Measurements from ENCODE around the gene GARNL3.

The GARNL3 gene

GRCh38 chr9:127351182-127352166, 86.9 kb downstream of the GARNL3 start (continued):
- no peak for TF ChIP-seq ZBTB11 (tag by site-specific recombination; conservative IDR thresholded peaks at IDR 0.05; ENCODE audit: low read depth)
- no peak for TF ChIP-seq BCL11B (tag by site-specific recombination; IDR thresholded peaks at IDR 0.05; ENCODE audit: low read depth)
- no peak for TF ChIP-seq ZNF292 (tag by site-specific recombination; IDR thresholded peaks at IDR 0.05; ENCODE audit: borderline replicate concordance, low read depth)
- no peak for TF ChIP-seq ZNF112 (tag by site-specific recombination; IDR thresholded peaks at IDR 0.05)

- H3K36me3 ChIP-seq (ENCODE audit: control insufficient read depth in 2 of 2, insufficient read depth in 1 of 2, low read length in 2 of 2), result peaks cover 0 to 28% of the 10 kb centered on the region in 2 experiments; a peak in 2 of 3 replicates
- no peak overlapping the region for H3K4me3 ChIP-seq (ENCODE audit: low read depth, low read length)
- H3K27ac ChIP-seq (ENCODE audit: extremely low read depth, low read depth, low read length), result no peak overlapping the region
- ChIA-PET CTCF (no interaction called here), POLR2A (interaction anchor here (0.8 kb wide), 1 partner anchor 43 kb away, joined by 3 read pairs; the partner anchor contains the start of gene SLC2A8)
- TF ChIP-seq GLIS2 (tag by site-specific recombination; IDR thresholded peaks at IDR 0.05), result no peak
- TF ChIP-seq SP3 (tag by site-specific recombination; IDR thresholded peaks at IDR 0.05), result no peak
- TF ChIP-seq ZNF398 (tag by site-specific recombination; IDR thresholded peaks at IDR 0.05), result no peak
- TF ChIP-seq TSHZ1 (tag by site-specific recombination; IDR thresholded peaks at IDR 0.05; ENCODE audit: borderline replicate concordance), result no peak
- no peak for TF ChIP-seq ZBTB48 (tag by site-specific recombination; IDR thresholded peaks at IDR 0.05)
- no peak for TF ChIP-seq ZNF350 (tag by site-specific recombination; IDR thresholded peaks at IDR 0.05)
- TF ChIP-seq ZNF701 (tag by site-specific recombination; IDR thresholded peaks at IDR 0.05), result no peak
- no peak for TF ChIP-seq ZNF292 (tag by site-specific recombination; IDR thresholded peaks at IDR 0.05; ENCODE audit: borderline replicate concordance, low read depth)
- TF ChIP-seq ZNF548 (tag by site-specific recombination; IDR thresholded peaks at IDR 0.05), result no peak
- TF ChIP-seq ZNF302 (tag by site-specific recombination; IDR thresholded peaks at IDR 0.05; ENCODE audit: low read depth), result no peak
- no peak for TF ChIP-seq BCL11A (tag by site-specific recombination; IDR thresholded peaks at IDR 0.05; ENCODE audit: low read depth)
- no peak for TF ChIP-seq ZNF473 (tag by site-specific recombination; IDR thresholded peaks at IDR 0.05)
- no peak for TF ChIP-seq ZNF645 (tag by site-specific recombination; IDR thresholded peaks at IDR 0.05)
- TF ChIP-seq ZNF501 (tag by site-specific recombination; IDR thresholded peaks at IDR 0.05), result no peak
- no peaks in the 10 kb centered on the region for H3K9me3 ChIP-seq (ENCODE audit: control insufficient read depth, insufficient read depth, low read depth, low read length)
- no peaks in the 10 kb centered on the region for H3K4me1 ChIP-seq (ENCODE audit: control insufficient read depth, insufficient read depth, low read length)
Measured at GRCh38 chr9:127353882-127354281, 89.3 kb downstream of the GARNL3 start.
